ENCODE measurements around the gene KIAA0930.

DNA sequence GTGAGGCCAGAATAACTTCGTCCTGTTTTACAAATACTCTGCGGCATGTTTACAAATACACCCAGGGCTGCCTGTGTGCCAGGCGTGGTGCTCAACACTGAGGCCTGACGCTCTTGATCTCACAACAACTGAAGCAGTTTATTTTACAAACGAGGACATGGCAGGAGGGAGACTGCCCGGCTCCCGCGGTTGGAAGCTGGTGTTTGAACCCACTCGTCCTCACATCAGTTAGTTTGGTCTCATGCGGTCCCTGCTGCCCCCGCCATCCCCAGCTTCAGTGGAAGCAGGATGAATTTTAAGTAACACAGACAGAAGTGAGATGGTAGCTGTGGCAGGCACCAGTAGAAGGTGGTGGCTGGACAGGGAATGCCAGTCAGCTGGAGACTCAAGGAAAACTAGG lies 16.4 kb downstream of the KIAA0930 start:
- no peak for TF ChIP-seq POLR2A (IDR thresholded peaks at IDR 0.05; ENCODE audit: low read depth, low read length)
- TF ChIP-seq POLR2AphosphoS5 (IDR thresholded peaks at IDR 0.05; ENCODE audit: low read depth, low read length) = no peak
- no peak for TF ChIP-seq PAX5 (IDR thresholded peaks at IDR 0.05; ENCODE audit: insufficient read depth, low read length, severe bottlenecking)
- no peak for TF ChIP-seq TAF1 (IDR thresholded peaks at IDR 0.05; ENCODE audit: low read depth, low read length)
- no peak for TF ChIP-seq SPI1 (IDR thresholded peaks at IDR 0.05; ENCODE audit: low read depth, low read length)
